ENCODE measurements around the gene STK39. TPM values are rescaled to one million over a fixed set of nuclear protein-coding genes. Genes with fewer than 3 reads are reported as not detected.

STK39 gene
- total and polyA plus RNA-seq, 9 of the 15 experiments (the other 6 are each of a cell fraction or from before 2014, with no cell fraction given): 0.19 to 0.76 (median 0.51) TPM

GRCh38 chr2:167944825-167945659 lies 302.4 kb downstream of the STK39 start (continued):
- no peak for TF ChIP-seq ZNF699 (CRISPR knock-in tag; IDR thresholded peaks at IDR 0.05; ENCODE audit: insufficient replicate concordance)
- no peak for TF ChIP-seq ZNF511 (CRISPR knock-in tag; IDR thresholded peaks at IDR 0.05)
- peak; percentile 41; the same call in 1 of the 2 replicates for TF ChIP-seq MTA2 (IDR thresholded peaks at IDR 0.05; ENCODE audit: low read depth)
- peak; percentile 42 to 48; a peak in 2 of 4 replicates for TF ChIP-seq KDM1A (IDR thresholded peaks at IDR 0.05)
- no peak for TF ChIP-seq PATZ1 (CRISPR knock-in tag; IDR thresholded peaks at IDR 0.05; ENCODE audit: borderline replicate concordance)
- no peak for TF ChIP-seq ZNF785 (CRISPR knock-in tag; IDR thresholded peaks at IDR 0.05)
- no peak for TF ChIP-seq ZNF224 (CRISPR knock-in tag; IDR thresholded peaks at IDR 0.05)
- peak; percentile 94 for TF ChIP-seq ZBTB9 (CRISPR knock-in tag; IDR thresholded peaks at IDR 0.05)
- TF ChIP-seq E2F8 (IDR thresholded peaks at IDR 0.05; ENCODE audit: low read depth, partially characterized antibody): no peak
- TF ChIP-seq CBX3 (IDR thresholded peaks at IDR 0.05; ENCODE audit: borderline replicate concordance in 1 of 2, low read length in 2 of 2): peak in 1 of 2 experiments; percentile 64; a peak in 1 of 3 replicates
- peak; percentile 92 for TF ChIP-seq ZBTB17 (CRISPR knock-in tag; IDR thresholded peaks at IDR 0.05)
- TF ChIP-seq ZNF431 (CRISPR knock-in tag; IDR thresholded peaks at IDR 0.05): no peak
- no peak for TF ChIP-seq PTBP1 (IDR thresholded peaks at IDR 0.05; ENCODE audit: low read depth, low read length)
- TF ChIP-seq SREBF1 (IDR thresholded peaks at IDR 0.05; ENCODE audit: borderline replicate concordance, low read depth, low read length): no peak
- TF ChIP-seq HDAC1 (IDR thresholded peaks at IDR 0.05): peak in 1 of 2 experiments; percentile 28; a peak in 1 of 4 replicates
- TF ChIP-seq CHCHD3 (CRISPR knock-in tag; IDR thresholded peaks at IDR 0.05): no peak
- TF ChIP-seq ZBTB49 (CRISPR knock-in tag; IDR thresholded peaks at IDR 0.05; ENCODE audit: borderline replicate concordance): no peak
- no peak for TF ChIP-seq ZNF436 (CRISPR knock-in tag; IDR thresholded peaks at IDR 0.05)

Measured in K562 (cell line).